SK-N-SH treated with all-trans-retinoic acid at 6 μM for 48 hours (cell line): ENCODE measurements around the gene AUTS2.

Experiments used
- ESRRG ChIP-seq: fragments of 250-450 bp; sonication (Bioruptor Pico); IDR thresholded peaks from 2 replicates; pipeline ENCODE4 v1.6.1; 2021; ENCODE audit warnings: mild to moderate bottlenecking
- GLIS3 ChIP-seq: fragments of 250-450 bp; sonication (Bioruptor Pico); IDR thresholded peaks from 2 replicates; pipeline ENCODE4 v1.5.0; 2020; ENCODE audit warnings: mild to moderate bottlenecking, moderate library complexity
- ISL1 ChIP-seq: fragments of 250-450 bp; sonication (Bioruptor Pico); IDR thresholded peaks from 2 replicates; pipeline ENCODE4 v2.1.2; 2022; ENCODE audit warnings: mild to moderate bottlenecking, moderate library complexity
- ZNF565 ChIP-seq: fragments of 450-650 bp; formaldehyde crosslinking; conservative IDR thresholded peaks from 2 replicates; pipeline ENCODE4 v1.5.0; 2020; ENCODE audit warnings: low read depth, mild to moderate bottlenecking, moderate library complexity

DNA sequence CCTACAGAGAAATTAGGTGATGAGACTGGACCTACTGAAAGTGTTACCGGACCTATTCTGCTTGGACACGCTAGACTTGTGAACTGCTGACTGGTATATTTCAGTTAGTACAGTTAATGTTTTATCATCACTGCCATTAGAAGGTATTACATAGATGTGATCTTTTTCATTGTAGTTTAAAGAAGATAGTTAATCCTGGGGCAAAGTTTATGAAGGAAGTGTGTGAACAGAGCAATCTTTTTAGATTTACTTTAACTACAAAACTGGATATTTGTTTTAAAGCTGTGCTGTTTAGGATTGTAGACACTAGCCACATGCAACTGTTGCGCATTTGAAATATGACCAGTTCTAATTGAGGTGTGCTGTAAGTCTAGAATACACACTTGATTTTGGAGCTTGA is 446.7 kb downstream of the AUTS2 start:
- TF ChIP-seq GLIS3 (CRISPR knock-in tag) (no peak), ESRRG (no peak), ZNF565 (CRISPR knock-in tag) (no peak), ISL1 (CRISPR knock-in tag) (no peak)
